SH-SY5Y (cell line): ENCODE measurements around the gene ARHGAP26.

Experiments used
- GATA2 ChIP-seq: IDR thresholded peaks from 2 replicates; pipeline ENCODE4 v1.6.1; 2011; ENCODE audit warnings: mild to moderate bottlenecking, low read depth, low read length
- GATA3 ChIP-seq: IDR thresholded peaks from 2 replicates; pipeline ENCODE4 v1.6.1; 2011; ENCODE audit warnings: low read depth, mild to moderate bottlenecking, low read length, moderate library complexity

DNA sequence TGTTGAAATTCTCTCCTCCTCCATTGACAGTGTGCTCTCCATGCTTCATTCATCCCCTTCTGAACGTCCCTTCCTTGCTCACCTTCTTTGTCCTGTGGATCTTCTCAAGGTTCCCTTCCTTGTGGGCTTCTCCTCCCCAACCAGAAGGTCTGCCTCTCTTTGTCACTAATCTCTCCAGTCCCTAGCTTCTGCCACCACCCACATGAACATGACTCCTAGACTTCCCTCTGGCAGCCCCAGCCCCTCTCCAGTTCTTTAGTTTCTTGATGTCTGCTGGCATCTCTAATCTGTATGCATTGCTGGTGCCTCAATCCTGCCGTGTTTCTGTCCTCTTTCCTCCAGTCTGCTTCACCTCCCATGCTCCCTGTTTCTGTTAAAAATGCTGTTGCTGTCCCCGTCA, 79.3 kb downstream of the ARHGAP26 start:
- TF ChIP-seq GATA3 (no peak), GATA2 (no peak)
